PC-3 (cell line): ENCODE results near the gene BTD. TPM values are rescaled to one million over a fixed set of nuclear protein-coding genes. Genes with fewer than 3 reads are reported as not detected.

Experiments used
- ATAC-seq: fragments of 200-7000 bp; cut with Tn5 transposase; 2 replicates; pipeline ENCODE4 v1.9.1; 2020; ENCODE audit warnings: mild to moderate bottlenecking, moderate library complexity
- BruUV-seq: library from RNA; stranded (reverse); fragments of 400-500 nt; replicated peaks from 2 replicates; lab custom pipeline; 2021; lab: Mats Ljungman, UMichigan
- CTCF ChIA-PET: fragments of 300-600 bp; sonication (Branson Sonifier 250); formaldehyde crosslinking; loops from one replicate; lab custom pipeline; 2022; ENCODE audit warnings: antibody characterized with exemption; lab: Charles Lee
- POLR2A ChIA-PET: fragments of 300-600 bp; sonication (Branson Sonifier 250); formaldehyde crosslinking; loops from one replicate; lab custom pipeline; 2022; ENCODE audit warnings: antibody characterized with exemption; ENCODE audit not compliant: unreplicated experiment; lab: Charles Lee
- DNase-seq: peaks from one replicate; pipeline ENCODE4 v3.0.0-alpha.2; 2015
- H2AFZ ChIP-seq: fragments of 300-600 bp; sonication (generic); 2 replicates; pipeline ENCODE4 v1.6.0; 2016; ENCODE audit warnings: antibody characterized with exemption, low read length
- H3F3A ChIP-seq: fragments of 300-600 bp; sonication (generic); one replicate; pipeline ENCODE4 v1.6.0; 2017; ENCODE audit warnings: antibody characterized with exemption, low read length, control low read depth, mild to moderate bottlenecking; ENCODE audit not compliant: unreplicated experiment
- H3K27ac ChIP-seq: fragments of 300-600 bp; sonication (generic); 2 replicates; pipeline ENCODE4 v1.5.1; 2016; ENCODE audit warnings: mild to moderate bottlenecking, low read length
- H3K27me3 ChIP-seq: fragments of 300-600 bp; sonication (generic); 2 replicates; pipeline ENCODE4 v1.6.1; 2016; ENCODE audit warnings: low read length, mixed read lengths
- H3K36me3 ChIP-seq: fragments of 300-600 bp; sonication (generic); 2 replicates; pipeline ENCODE4 v1.6.1; 2016; ENCODE audit warnings: low read depth, mixed run types, low read length, mixed read lengths
- H3K4me1 ChIP-seq: fragments of 300-600 bp; sonication (generic); 2 replicates; pipeline ENCODE4 v1.5.1; 2016; ENCODE audit warnings: low read length; ENCODE audit not compliant: insufficient read depth
- H3K4me2 ChIP-seq: fragments of 300-600 bp; sonication (generic); 2 replicates; pipeline ENCODE4 v1.6.0; 2016; ENCODE audit warnings: low read length
- H3K4me3 ChIP-seq: fragments of 300-600 bp; sonication (generic); 2 replicates; pipeline ENCODE4 v1.5.1; 2016; ENCODE audit warnings: mild to moderate bottlenecking, low read length, mixed read lengths
- H3K79me2 ChIP-seq: fragments of 300-600 bp; sonication (generic); 2 replicates; pipeline ENCODE4 v1.6.1; 2017; ENCODE audit warnings: low read length, mixed read lengths
- H3K9ac ChIP-seq: fragments of 300-600 bp; sonication (generic); 2 replicates; pipeline ENCODE4 v1.6.0; 2016; ENCODE audit warnings: mild to moderate bottlenecking, low read length
- H3K9me2 ChIP-seq: fragments of 300-600 bp; sonication (generic); replicated peaks from 2 replicates; pipeline ENCODE4 v1.6.1; 2016; ENCODE audit warnings: mixed run types, low read length, mixed read lengths
- H3K9me3 ChIP-seq: fragments of 300-600 bp; sonication (generic); 2 replicates; pipeline ENCODE4 v1.6.1; 2016; ENCODE audit warnings: low read length, mixed read lengths
- H4K20me1 ChIP-seq: fragments of 300-600 bp; sonication (generic); 2 replicates; pipeline ENCODE4 v1.6.1; 2016; ENCODE audit warnings: low read length, mixed read lengths
- EZH2 ChIP-seq: fragments of 300-600 bp; sonication (generic); IDR thresholded peaks from one replicate; pipeline ENCODE4 v1.6.1; 2017; ENCODE audit warnings: antibody characterized with exemption, mild to moderate bottlenecking, low read length; ENCODE audit not compliant: unreplicated experiment
- EZH2phosphoT487 ChIP-seq: fragments of 300-600 bp; sonication (generic); IDR thresholded peaks from 2 replicates; pipeline ENCODE4 v1.6.1; 2018; ENCODE audit warnings: mild to moderate bottlenecking, antibody characterized with exemption, low read length, borderline replicate concordance
- intact Hi-C: fragments of 100-400 bp; cut with micrococcal nuclease; formaldehyde crosslinking; loops from 2 replicates; pipeline ENCODE4 v1.9.0; 2023
- total RNA-seq: library from RNA; depleted of rRNA; stranded (reverse); fragments of >200 nt; gene quantifications from 2 replicates; pipeline ENCODE4 v1.2.3, GENCODE V29; 2014
- TF ChIP-seq, protein P1 (sequence below): fragments of 300-600 bp; sonication (generic); conservative IDR thresholded peaks from 2 replicates; pipeline ENCODE4 v1.5.1; 2017; ENCODE audit warnings: antibody characterized with exemption, low read depth, mild to moderate bottlenecking, low read length

The BTD gene
- total RNA-seq, 1 experiment from 2014 or later: 11.7 TPM

GRCh38 chr3:15690748-15691147 lies 89.2 kb downstream of the BTD start:
- ChIA-PET POLR2A (interaction anchor here (0.6 kb wide), 1 partner anchor 133 kb away, joined by 6 read pairs; no protein-coding TSS in a partner anchor), CTCF (interaction anchor here (0.6 kb wide), 1 partner anchor 65 kb away, joined by 3 read pairs; no protein-coding TSS in a partner anchor)
- intact Hi-C loops: loop anchor here (10.0 kb wide), 1 partner anchor 354 kb away; no protein-coding TSS in a partner anchor
- no peaks in the 10 kb centered on the region for H4K20me1 ChIP-seq
- no peaks in the 10 kb centered on the region for H3K27me3 ChIP-seq
- no peak overlapping the region for H3K4me2 ChIP-seq
- no peak overlapping the region for H3K4me3 ChIP-seq
- H3K9me3 ChIP-seq: no peaks in the 10 kb centered on the region
- no peaks in the 10 kb centered on the region for H3F3A ChIP-seq
- H2AFZ ChIP-seq: no peak overlapping the region
- H3K4me1 ChIP-seq: no peaks in the 10 kb centered on the region
- DNase-seq (no peak), ATAC-seq (no peak)
- H3K79me2 ChIP-seq: no peaks in the 10 kb centered on the region
- no TSS peak for BruUV-seq
- TF ChIP-seq EZH2 (no peak), EZH2phosphoT487 (no peak)
- TF ChIP-seq, protein P1, sequence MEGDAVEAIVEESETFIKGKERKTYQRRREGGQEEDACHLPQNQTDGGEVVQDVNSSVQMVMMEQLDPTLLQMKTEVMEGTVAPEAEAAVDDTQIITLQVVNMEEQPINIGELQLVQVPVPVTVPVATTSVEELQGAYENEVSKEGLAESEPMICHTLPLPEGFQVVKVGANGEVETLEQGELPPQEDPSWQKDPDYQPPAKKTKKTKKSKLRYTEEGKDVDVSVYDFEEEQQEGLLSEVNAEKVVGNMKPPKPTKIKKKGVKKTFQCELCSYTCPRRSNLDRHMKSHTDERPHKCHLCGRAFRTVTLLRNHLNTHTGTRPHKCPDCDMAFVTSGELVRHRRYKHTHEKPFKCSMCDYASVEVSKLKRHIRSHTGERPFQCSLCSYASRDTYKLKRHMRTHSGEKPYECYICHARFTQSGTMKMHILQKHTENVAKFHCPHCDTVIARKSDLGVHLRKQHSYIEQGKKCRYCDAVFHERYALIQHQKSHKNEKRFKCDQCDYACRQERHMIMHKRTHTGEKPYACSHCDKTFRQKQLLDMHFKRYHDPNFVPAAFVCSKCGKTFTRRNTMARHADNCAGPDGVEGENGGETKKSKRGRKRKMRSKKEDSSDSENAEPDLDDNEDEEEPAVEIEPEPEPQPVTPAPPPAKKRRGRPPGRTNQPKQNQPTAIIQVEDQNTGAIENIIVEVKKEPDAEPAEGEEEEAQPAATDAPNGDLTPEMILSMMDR: no peak
- H3K9me2 ChIP-seq: no peaks in the 10 kb centered on the region
- no peak overlapping the region for H3K9ac ChIP-seq
- H3K36me3 ChIP-seq: peaks cover 21% of the 10 kb centered on the region; the same call in 1 of the 2 replicates
- no peak overlapping the region for H3K27ac ChIP-seq

- Histone ChIP-seq H3K27ac (no peak overlapping the region), H3K4me1 (no peaks in the 10 kb centered on the region), H3F3A (no peaks in the 10 kb centered on the region), H3K79me2 (no peaks in the 10 kb centered on the region), H3K36me3 (peaks cover 11% of the 10 kb centered on the region; the same call in 1 of the 2 replicates), H3K4me2 (no peak overlapping the region), H4K20me1 (no peaks in the 10 kb centered on the region), H3K9ac (no peak overlapping the region), H3K9me2 (no peaks in the 10 kb centered on the region), H3K27me3 (no peaks in the 10 kb centered on the region), H2AFZ (no peak overlapping the region), H3K4me3 (no peak overlapping the region), H3K9me3 (no peaks in the 10 kb centered on the region)
- TF ChIP-seq, protein P1: peak; percentile 48
- TF ChIP-seq EZH2: no peak
- ATAC-seq (peak; percentile 74), DNase-seq (peak; percentile 46)
- POLR2A ChIA-PET: interaction anchor here (0.6 kb wide), 1 partner anchor 63 kb away, joined by 3 read pairs; no protein-coding TSS in a partner anchor
- CTCF ChIA-PET: no interaction called here
- intact Hi-C loops: loop anchor here (1.0 to 10.0 kb wide), 4 partner anchors 63 to 351 kb away; no protein-coding TSS in a partner anchor
- no TSS peak for BruUV-seq
Measured at GRCh38 chr3:15693355-15693754, 91.8 kb downstream of the BTD start.

GRCh38 chr3:15694628-15695027 lies 93.1 kb downstream of the BTD start:
- ChIA-PET POLR2A (no interaction called here), CTCF (no interaction called here)
- H3K36me3 ChIP-seq: peaks cover 7% of the 10 kb centered on the region; the same call in 1 of the 2 replicates
- no peak for ATAC-seq
- H3K79me2 ChIP-seq: no peaks in the 10 kb centered on the region
- H3K27ac ChIP-seq: no peak overlapping the region
- H3K27me3 ChIP-seq: no peaks in the 10 kb centered on the region
- H3K9me3 ChIP-seq: no peaks in the 10 kb centered on the region
- H2AFZ ChIP-seq: no peak overlapping the region
- TF ChIP-seq EZH2 (no peak), EZH2phosphoT487 (no peak)
- TF ChIP-seq, protein P1: no peak
- no TSS peak for BruUV-seq
- H3F3A ChIP-seq: no peaks in the 10 kb centered on the region
- H3K4me1 ChIP-seq: no peaks in the 10 kb centered on the region
- H3K9ac ChIP-seq: no peak overlapping the region
- DNase-seq: no peak
- H3K4me3 ChIP-seq: no peak overlapping the region
- H3K4me2 ChIP-seq: no peak overlapping the region
- no peaks in the 10 kb centered on the region for H3K9me2 ChIP-seq
- intact Hi-C loops: loop anchor here (10.0 kb wide), 1 partner anchor 350 kb away; no protein-coding TSS in a partner anchor
- no peaks in the 10 kb centered on the region for H4K20me1 ChIP-seq
